Measurements from ENCODE around the gene PRM2.

Gene PRM2

GRCh38 chr16:11276143-11276895 lies at the start of gene PRM2:
PRM2 (minus strand) TSS chr16:11276480; CDS start chr16:11276370, 110 bp downstream.
- no peak for DNase-seq

- no peak for DNase-seq
These were observed 49.3 kb upstream of the PRM2 start for GRCh38 chr16:11325404-11326083.

GRCh38 chr16:11323551-11324336 lies 47.5 kb upstream of the PRM2 start:
- no peak for DNase-seq

GRCh38 chr16:11322823-11323222 lies 46.5 kb upstream of the PRM2 start:
- no peak for DNase-seq

GRCh38 chr16:11321662-11322061 lies 45.4 kb upstream of the PRM2 start:
- no peak for DNase-seq

GRCh38 chr16:11320170-11320569 lies 43.9 kb upstream of the PRM2 start:
- no peak for DNase-seq

GRCh38 chr16:11319529-11320146 lies 43.4 kb upstream of the PRM2 start:
- peak; percentile 18 for DNase-seq

GRCh38 chr16:11318817-11319216 lies 42.5 kb upstream of the PRM2 start:
- DNase-seq = no peak

- DNase-seq = no peak
These were observed 40.2 kb upstream of the PRM2 start for GRCh38 chr16:11316331-11317015.

- DNase-seq = no peak
These were observed 39.2 kb upstream of the PRM2 start for GRCh38 chr16:11315510-11315909.

GRCh38 chr16:11314309-11314894 lies 38.1 kb upstream of the PRM2 start:
- no peak for DNase-seq

- no peak for DNase-seq
These were observed 37.4 kb upstream of the PRM2 start for GRCh38 chr16:11313493-11314308.

- peak; percentile 5 for DNase-seq
These were observed 36.6 kb upstream of the PRM2 start for GRCh38 chr16:11312718-11313492.

- DNase-seq = no peak
These were observed 34.8 kb upstream of the PRM2 start for GRCh38 chr16:11310997-11311561.

GRCh38 chr16:11310634-11310977 lies 34.3 kb upstream of the PRM2 start:
- no peak for DNase-seq

GRCh38 chr16:11309895-11310633 lies 33.8 kb upstream of the PRM2 start:
- DNase-seq = no peak

- DNase-seq = no peak
These were observed 32.4 kb upstream of the PRM2 start for GRCh38 chr16:11308493-11309283.

- no peak for DNase-seq
These were observed 31.6 kb upstream of the PRM2 start for GRCh38 chr16:11307639-11308492.

All from NCI-H1105 treated with DMSO at 0.1 percent for 48 hours (cell line).